BE2C (cell line): ENCODE results near the gene CORO2B.

ENCODE experiments used
- DNase-seq: peaks from one replicate; pipeline ENCODE4 v3.0.0-alpha.2; 2020
- H3K27me3 ChIP-seq: fragments of 250-450 bp; sonication (Bioruptor Pico); 2 replicates; pipeline ENCODE4 v1.5.1; 2020; ENCODE audit warnings: mild to moderate bottlenecking
- H3K36me3 ChIP-seq: fragments of 250-450 bp; sonication (Bioruptor Pico); 2 replicates; pipeline ENCODE4 v1.5.1; 2020; ENCODE audit warnings: mild to moderate bottlenecking
- H3K4me1 ChIP-seq: fragments of 250-450 bp; sonication (Bioruptor Pico); 2 replicates; pipeline ENCODE4 v1.5.1; 2020
- H3K4me3 ChIP-seq: 2 replicates; pipeline ENCODE4 v1.5.1; 2011; ENCODE audit warnings: low read depth, low read length
- H3K9me3 ChIP-seq: fragments of 250-450 bp; sonication (Bioruptor Pico); 2 replicates; pipeline ENCODE4 v1.5.1; 2020
- CTCF ChIP-seq: IDR thresholded peaks from 2 replicates; pipeline ENCODE4 v1.5.1; 2012; ENCODE audit warnings: mild to moderate bottlenecking, low read depth, low read length

The CORO2B gene

DNA sequence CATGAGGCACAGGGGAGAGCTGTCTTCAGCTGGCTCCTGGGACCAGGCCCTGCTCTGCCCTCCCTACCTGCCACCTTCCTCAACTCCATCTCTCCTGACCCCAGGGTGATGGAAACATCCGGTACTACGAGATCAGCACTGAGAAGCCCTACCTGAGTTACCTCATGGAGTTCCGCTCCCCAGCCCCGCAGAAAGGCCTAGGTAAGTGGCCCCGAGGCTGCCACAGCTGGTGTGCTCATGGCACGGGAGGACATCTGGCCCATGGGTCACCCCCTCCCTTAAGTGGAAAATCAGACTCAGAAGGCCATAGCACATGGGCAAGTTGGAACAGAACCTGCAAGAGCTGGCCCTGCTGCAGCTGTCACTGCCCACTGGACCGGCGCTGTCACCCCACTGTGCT, 136.3 kb downstream of the CORO2B start:
- Histone ChIP-seq H3K9me3 (peaks cover 4% of the 10 kb centered on the region; the same call in 1 of the 2 replicates), H3K27me3 (no peaks in the 10 kb centered on the region), H3K4me3 (no peak overlapping the region), H3K4me1 (no peaks in the 10 kb centered on the region), H3K36me3 (no peaks in the 10 kb centered on the region)
- no peak for DNase-seq
- TF ChIP-seq CTCF = no peak

GRCh38 chr15:68717951-68718350, 139.2 kb downstream of the CORO2B start:
- DNase-seq = no peak
- Histone ChIP-seq H3K4me3 (no peak overlapping the region), H3K36me3 (no peaks in the 10 kb centered on the region), H3K27me3 (no peaks in the 10 kb centered on the region), H3K9me3 (peaks cover 4% of the 10 kb centered on the region; the same call in 1 of the 2 replicates), H3K4me1 (no peaks in the 10 kb centered on the region)
- TF ChIP-seq CTCF = no peak

- TF ChIP-seq CTCF = no peak
- no peak for DNase-seq
- H3K9me3 ChIP-seq = peaks cover 4% of the 10 kb centered on the region; the same call in 1 of the 2 replicates
- H3K4me1 ChIP-seq = no peaks in the 10 kb centered on the region
- H3K36me3 ChIP-seq = no peaks in the 10 kb centered on the region
- no peaks in the 10 kb centered on the region for H3K27me3 ChIP-seq
- H3K4me3 ChIP-seq = no peak overlapping the region
Measured at GRCh38 chr15:68718468-68718867, 139.7 kb downstream of the CORO2B start.

GRCh38 chr15:68719051-68719450, 140.3 kb downstream of the CORO2B start:
- Histone ChIP-seq H3K4me1 (no peaks in the 10 kb centered on the region), H3K27me3 (no peaks in the 10 kb centered on the region), H3K4me3 (no peak overlapping the region), H3K36me3 (no peaks in the 10 kb centered on the region), H3K9me3 (peaks cover 4% of the 10 kb centered on the region; the same call in 1 of the 2 replicates)
- no peak for TF ChIP-seq CTCF
- DNase-seq = no peak

DNA sequence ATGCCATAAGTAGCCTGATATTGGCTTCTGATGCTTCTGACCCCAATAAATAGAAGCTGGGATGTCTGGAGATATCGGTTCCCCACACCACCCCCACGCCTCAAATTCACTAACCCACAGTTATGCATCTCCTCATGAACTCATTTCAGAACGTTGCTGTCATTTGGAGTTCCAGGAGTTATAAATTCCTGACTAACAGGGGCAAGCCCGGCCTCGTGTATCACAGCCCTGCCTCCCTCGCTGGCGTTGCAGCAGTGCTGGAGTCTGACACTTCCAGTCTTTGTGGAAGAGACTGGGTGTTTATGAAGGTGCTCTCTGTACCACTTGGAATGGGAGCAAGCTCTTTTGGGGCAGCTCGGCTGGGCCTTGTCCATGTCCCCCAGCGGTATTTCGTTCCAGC, 140.9 kb downstream of the CORO2B start:
- no peak for DNase-seq
- H3K36me3 ChIP-seq = no peaks in the 10 kb centered on the region
- H3K9me3 ChIP-seq = peaks cover 4% of the 10 kb centered on the region; the same call in 1 of the 2 replicates
- no peak overlapping the region for H3K4me3 ChIP-seq
- H3K4me1 ChIP-seq = no peaks in the 10 kb centered on the region
- no peak for TF ChIP-seq CTCF
- no peaks in the 10 kb centered on the region for H3K27me3 ChIP-seq

GRCh38 chr15:68721886-68722285, 143.1 kb downstream of the CORO2B start:
- DNase-seq = no peak
- H3K9me3 ChIP-seq = no peaks in the 10 kb centered on the region
- no peaks in the 10 kb centered on the region for H3K27me3 ChIP-seq
- no peak for TF ChIP-seq CTCF
- H3K4me1 ChIP-seq = no peaks in the 10 kb centered on the region
- H3K4me3 ChIP-seq = no peak overlapping the region
- no peaks in the 10 kb centered on the region for H3K36me3 ChIP-seq
